HG03060 (cell line): ENCODE results near the gene COPS3.

Source experiments
- ATAC-seq: cut with Tn5 transposase; IDR thresholded peaks from one replicate; pipeline ENCODE4 v1.9.1; 2021; ENCODE audit warnings: low read depth, moderate number of reproducible peaks; ENCODE audit not compliant: unreplicated experiment

COPS3 gene

GRCh38 chr17:17252149-17252661 lies 28.8 kb downstream of the COPS3 start:
- ATAC-seq, result no peak

- ATAC-seq, result no peak
Observed at GRCh38 chr17:17246879-17247278, 34.2 kb downstream of the COPS3 start.

GRCh38 chr17:17243163-17243562 lies 37.9 kb downstream of the COPS3 start:
- ATAC-seq, result no peak

GRCh38 chr17:17242246-17242645 lies 38.8 kb downstream of the COPS3 start:
- ATAC-seq, result no peak

GRCh38 chr17:17241656-17242055 lies 39.4 kb downstream of the COPS3 start:
- ATAC-seq, result no peak

- no peak for ATAC-seq
Observed at GRCh38 chr17:17239832-17240231, 41.2 kb downstream of the COPS3 start.

- ATAC-seq, result peak; percentile 56
Observed at GRCh38 chr17:17237026-17237799, 43.8 kb downstream of the COPS3 start, which contains the start of gene FLCN. Gene FLCN, minus strand, starts transcription at chr17:17237168. Its CDS starts 9,031 bp downstream, at chr17:17228137.

- no peak for ATAC-seq
Observed at GRCh38 chr17:17236295-17237025, 44.6 kb downstream of the COPS3 start.

GRCh38 chr17:17235212-17236174 lies 45.6 kb downstream of the COPS3 start:
- no peak for ATAC-seq

- ATAC-seq, result no peak
Observed at GRCh38 chr17:17232303-17232621, 48.8 kb downstream of the COPS3 start.

GRCh38 chr17:17231621-17232302 lies 49.3 kb downstream of the COPS3 start:
- no peak for ATAC-seq

GRCh38 chr17:17229416-17230384 lies 51.3 kb downstream of the COPS3 start:
- no peak for ATAC-seq

GRCh38 chr17:17228521-17229279 lies 52.3 kb downstream of the COPS3 start:
- no peak for ATAC-seq

- ATAC-seq, result no peak
Observed at GRCh38 chr17:17227608-17228520, 53.2 kb downstream of the COPS3 start.

- ATAC-seq, result no peak
Observed at GRCh38 chr17:17226451-17227265, 54.4 kb downstream of the COPS3 start.

GRCh38 chr17:17225901-17226300 lies 55.1 kb downstream of the COPS3 start:
- ATAC-seq, result no peak
